GM19025 (cell line): ENCODE measurements around the gene MMAB.

ENCODE experiments used
- ATAC-seq: cut with Tn5 transposase; IDR thresholded peaks from one replicate; pipeline ENCODE4 v1.9.1; 2021; ENCODE audit warnings: mild to moderate bottlenecking, low read depth, moderate library complexity; ENCODE audit not compliant: unreplicated experiment

The MMAB gene

GRCh38 chr12:109542014-109542413 lies 31.3 kb downstream of the MMAB start:
- no peak for ATAC-seq

GRCh38 chr12:109541413-109541726 lies 31.9 kb downstream of the MMAB start:
- no peak for ATAC-seq

- ATAC-seq = no peak
Measured at GRCh38 chr12:109540526-109541412, 32.5 kb downstream of the MMAB start.

GRCh38 chr12:109539508-109539907 lies 33.8 kb downstream of the MMAB start:
- no peak for ATAC-seq

- no peak for ATAC-seq
Measured at GRCh38 chr12:109538191-109538863, 35.0 kb downstream of the MMAB start.

- ATAC-seq = no peak
Measured at GRCh38 chr12:109537136-109537535, 36.2 kb downstream of the MMAB start.

- ATAC-seq = no peak
Measured at GRCh38 chr12:109535863-109536250, 37.4 kb downstream of the MMAB start.

- ATAC-seq = no peak
Measured at GRCh38 chr12:109535231-109535862, 38.0 kb downstream of the MMAB start.

- ATAC-seq = no peak
Measured at GRCh38 chr12:109534456-109534855, 38.8 kb downstream of the MMAB start.

GRCh38 chr12:109533487-109533740 lies 39.9 kb downstream of the MMAB start:
- no peak for ATAC-seq

GRCh38 chr12:109532721-109533486 lies 40.4 kb downstream of the MMAB start:
- ATAC-seq = no peak

- ATAC-seq = no peak
Measured at GRCh38 chr12:109531411-109531810, 41.9 kb downstream of the MMAB start.

GRCh38 chr12:109529691-109530640 lies 43.3 kb downstream of the MMAB start:
- no peak for ATAC-seq

- no peak for ATAC-seq
Measured at GRCh38 chr12:109527489-109528123, 45.7 kb downstream of the MMAB start.

- ATAC-seq = no peak
Measured at GRCh38 chr12:109525279-109525585, 48.1 kb downstream of the MMAB start.

GRCh38 chr12:109524466-109525278 lies 48.6 kb downstream of the MMAB start:
- ATAC-seq = no peak

- ATAC-seq = no peak
Measured at GRCh38 chr12:109523504-109523903, 49.8 kb downstream of the MMAB start.

GRCh38 chr12:109523071-109523470 lies 50.2 kb downstream of the MMAB start:
- ATAC-seq = no peak

- no peak for ATAC-seq
Measured at GRCh38 chr12:109521831-109522230, 51.5 kb downstream of the MMAB start.
